ENCODE data around the gene FBLIM1.

DNA sequence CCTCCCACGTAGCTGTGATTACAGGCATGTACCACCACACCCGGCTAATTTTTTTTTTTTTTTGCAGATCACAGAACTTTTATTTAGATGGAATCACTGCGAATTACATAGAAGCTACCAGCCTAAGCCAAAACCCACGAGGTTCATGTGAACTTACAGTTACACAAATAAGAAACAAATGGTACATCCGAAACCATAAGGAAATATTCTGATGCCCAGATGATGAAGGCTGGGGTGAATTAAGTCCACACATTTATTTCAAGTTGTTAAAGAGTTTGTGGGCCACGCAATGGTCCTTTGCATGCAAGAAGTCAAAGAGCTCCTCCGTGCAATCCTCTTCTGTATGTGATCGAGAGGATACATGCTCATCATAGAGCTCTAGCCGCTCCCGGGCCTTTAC lies 48.5 kb downstream of the FBLIM1 start:
- TF ChIP-seq POLR2A (IDR thresholded peaks at IDR 0.05): no peak
- TF ChIP-seq, protein P1, sequence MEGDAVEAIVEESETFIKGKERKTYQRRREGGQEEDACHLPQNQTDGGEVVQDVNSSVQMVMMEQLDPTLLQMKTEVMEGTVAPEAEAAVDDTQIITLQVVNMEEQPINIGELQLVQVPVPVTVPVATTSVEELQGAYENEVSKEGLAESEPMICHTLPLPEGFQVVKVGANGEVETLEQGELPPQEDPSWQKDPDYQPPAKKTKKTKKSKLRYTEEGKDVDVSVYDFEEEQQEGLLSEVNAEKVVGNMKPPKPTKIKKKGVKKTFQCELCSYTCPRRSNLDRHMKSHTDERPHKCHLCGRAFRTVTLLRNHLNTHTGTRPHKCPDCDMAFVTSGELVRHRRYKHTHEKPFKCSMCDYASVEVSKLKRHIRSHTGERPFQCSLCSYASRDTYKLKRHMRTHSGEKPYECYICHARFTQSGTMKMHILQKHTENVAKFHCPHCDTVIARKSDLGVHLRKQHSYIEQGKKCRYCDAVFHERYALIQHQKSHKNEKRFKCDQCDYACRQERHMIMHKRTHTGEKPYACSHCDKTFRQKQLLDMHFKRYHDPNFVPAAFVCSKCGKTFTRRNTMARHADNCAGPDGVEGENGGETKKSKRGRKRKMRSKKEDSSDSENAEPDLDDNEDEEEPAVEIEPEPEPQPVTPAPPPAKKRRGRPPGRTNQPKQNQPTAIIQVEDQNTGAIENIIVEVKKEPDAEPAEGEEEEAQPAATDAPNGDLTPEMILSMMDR (IDR thresholded peaks at IDR 0.05): no peak
